Ishikawa (cell line): ENCODE measurements around the gene SLC13A4.

Experiments
- FOXM1 ChIP-seq: IDR thresholded peaks from 2 replicates; pipeline ENCODE4 v1.6.1; 2012; ENCODE audit warnings: low read depth, borderline replicate concordance
- TAF1 ChIP-seq: IDR thresholded peaks from 2 replicates; pipeline ENCODE4 v1.6.1; 2012; ENCODE audit warnings: low read depth, mild to moderate bottlenecking
- YY1 ChIP-seq: IDR thresholded peaks from 2 replicates; pipeline ENCODE4 v1.6.1; 2012; ENCODE audit warnings: low read depth
- TF ChIP-seq, protein P1 (sequence below): IDR thresholded peaks from 2 replicates; pipeline ENCODE4 v1.6.1; 2012

DNA sequence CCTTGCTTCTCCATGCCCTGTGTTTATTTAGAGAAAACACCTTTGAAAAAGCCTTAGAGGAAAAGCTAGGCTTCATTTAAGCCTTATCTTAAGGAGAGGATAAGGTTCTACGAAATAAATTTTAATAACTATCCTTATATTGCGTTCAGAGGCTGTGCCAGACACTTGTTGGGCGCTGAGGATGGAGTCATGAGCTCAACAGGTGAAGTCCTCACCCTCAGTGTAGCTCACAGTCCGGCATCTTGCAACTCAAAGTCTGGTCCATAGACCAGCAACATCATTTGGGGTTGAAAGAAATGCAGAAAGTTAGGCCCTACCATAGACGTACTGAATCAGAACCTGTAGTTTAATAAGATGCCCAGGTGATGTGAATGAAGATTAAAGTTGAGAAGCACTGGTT is 69.4 kb downstream of the SLC13A4 start:
- TF ChIP-seq FOXM1 (no peak), TAF1 (no peak), YY1 (no peak)
- TF ChIP-seq, protein P1, sequence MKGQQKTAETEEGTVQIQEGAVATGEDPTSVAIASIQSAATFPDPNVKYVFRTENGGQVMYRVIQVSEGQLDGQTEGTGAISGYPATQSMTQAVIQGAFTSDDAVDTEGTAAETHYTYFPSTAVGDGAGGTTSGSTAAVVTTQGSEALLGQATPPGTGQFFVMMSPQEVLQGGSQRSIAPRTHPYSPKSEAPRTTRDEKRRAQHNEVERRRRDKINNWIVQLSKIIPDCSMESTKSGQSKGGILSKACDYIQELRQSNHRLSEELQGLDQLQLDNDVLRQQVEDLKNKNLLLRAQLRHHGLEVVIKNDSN: no peak
